ENCODE measurements around the gene CDH4. TPM values are rescaled to one million over a fixed set of nuclear protein-coding genes. Genes with fewer than 3 reads are reported as not detected.

Gene CDH4
- total and polyA plus RNA-seq, 4 donors = 0.06 to 0.10 TPM; not detected in 2

GRCh38 chr20:61532736-61533135 is 280.7 kb downstream of the CDH4 start:
- DNase-seq (peak in 1 of 2 donors; percentile 37), ATAC-seq (ENCODE audit: low FRiP score) (no peak)
- Histone ChIP-seq H3K9me3 (ENCODE audit: control insufficient read depth, low read length) (no peaks in the 10 kb centered on the region), H3K27ac (ENCODE audit: low read depth in 1 of 2, low read length in 2 of 2) (no peak overlapping the region), H3K27me3 (ENCODE audit: control insufficient read depth in 1 of 2, insufficient read depth in 2 of 2, low read length in 1 of 2) (no peaks in the 10 kb centered on the region), H3K4me1 (ENCODE audit: control insufficient read depth in 1 of 2, insufficient read depth in 2 of 2, low read length in 2 of 2) (no peaks in the 10 kb centered on the region), H3K4me3 (ENCODE audit: low read length in 2 of 2) (no peak overlapping the region), H3K36me3 (ENCODE audit: control insufficient read depth in 1 of 2, insufficient read depth in 2 of 2, low read length in 1 of 2) (no peaks in the 10 kb centered on the region)
- WGBS, 2 donors = 69 to 75% methylated on average over 8 of the region's 8 CpGs
- intact Hi-C loops (cut with DNase I) = loop anchor here in 1 of 2 donors (10.0 kb wide), 1 partner anchor 62 kb away; no protein-coding TSS in a partner anchor

- intact Hi-C loops (cut with DNase I) = loop anchor here in 1 of 2 donors (10.0 kb wide), 1 partner anchor 62 kb away; no protein-coding TSS in a partner anchor
These were observed 281.2 kb downstream of the CDH4 start for GRCh38 chr20:61533231-61533631.

GRCh38 chr20:61534346-61534745 is 282.3 kb downstream of the CDH4 start:
- intact Hi-C loops (cut with DNase I) = loop anchor here in 1 of 2 donors (10.0 kb wide), 1 partner anchor 60 kb away; no protein-coding TSS in a partner anchor
- no peak overlapping the region for H3K4me3 ChIP-seq (ENCODE audit: low read length in 2 of 2)
- 73 to 77% methylated on average over 10 of the region's 10 CpGs for WGBS, 2 donors
- ATAC-seq (ENCODE audit: low FRiP score) (no peak), DNase-seq (peak in 1 of 2 donors; percentile 40)
- no peaks in the 10 kb centered on the region for H3K9me3 ChIP-seq (ENCODE audit: control insufficient read depth, low read length)
- H3K4me1 ChIP-seq (ENCODE audit: control insufficient read depth in 1 of 2, insufficient read depth in 2 of 2, low read length in 2 of 2) = no peaks in the 10 kb centered on the region
- no peaks in the 10 kb centered on the region for H3K36me3 ChIP-seq (ENCODE audit: control insufficient read depth in 1 of 2, insufficient read depth in 2 of 2, low read length in 1 of 2)
- no peak overlapping the region for H3K27ac ChIP-seq (ENCODE audit: low read depth in 1 of 2, low read length in 2 of 2)
- no peaks in the 10 kb centered on the region for H3K27me3 ChIP-seq (ENCODE audit: control insufficient read depth in 1 of 2, insufficient read depth in 2 of 2, low read length in 1 of 2)

More at GRCh38 chr20:61533231-61533631, 281.2 kb downstream of the CDH4 start:
- H3K27ac ChIP-seq (ENCODE audit: low read depth in 1 of 2, low read length in 2 of 2) = no peak overlapping the region
- H3K4me1 ChIP-seq (ENCODE audit: control insufficient read depth in 1 of 2, insufficient read depth in 2 of 2, low read length in 2 of 2) = no peaks in the 10 kb centered on the region
- 76 to 82% methylated on average over 16 to 18 of the region's 18 CpGs for WGBS, 2 donors
- no peaks in the 10 kb centered on the region for H3K9me3 ChIP-seq (ENCODE audit: control insufficient read depth, low read length)
- H3K27me3 ChIP-seq (ENCODE audit: control insufficient read depth in 1 of 2, insufficient read depth in 2 of 2, low read length in 1 of 2) = no peaks in the 10 kb centered on the region
- no peak overlapping the region for H3K4me3 ChIP-seq (ENCODE audit: low read length in 2 of 2)
- H3K36me3 ChIP-seq (ENCODE audit: control insufficient read depth in 1 of 2, insufficient read depth in 2 of 2, low read length in 1 of 2) = no peaks in the 10 kb centered on the region
- DNase-seq (peak in 1 of 2 donors; percentile 62), ATAC-seq (ENCODE audit: low FRiP score) (no peak)

- Histone ChIP-seq H3K36me3 (ENCODE audit: control insufficient read depth in 1 of 2, insufficient read depth in 2 of 2, low read length in 1 of 2) (no peaks in the 10 kb centered on the region), H3K27ac (ENCODE audit: low read depth in 1 of 2, low read length in 2 of 2) (no peak overlapping the region), H3K27me3 (ENCODE audit: control insufficient read depth in 1 of 2, insufficient read depth in 2 of 2, low read length in 1 of 2) (no peaks in the 10 kb centered on the region), H3K4me3 (ENCODE audit: low read length in 2 of 2) (no peak overlapping the region), H3K9me3 (ENCODE audit: control insufficient read depth, low read length) (no peaks in the 10 kb centered on the region), H3K4me1 (ENCODE audit: control insufficient read depth in 1 of 2, insufficient read depth in 2 of 2, low read length in 2 of 2) (no peaks in the 10 kb centered on the region)
- WGBS, 2 donors = 61 to 68% methylated on average over 10 of the region's 10 CpGs
- intact Hi-C loops (cut with DNase I) = loop anchor here in 1 of 2 donors (10.0 kb wide), 1 partner anchor 60 kb away; no protein-coding TSS in a partner anchor
- no peak for ATAC-seq (ENCODE audit: low FRiP score)
- peak in 1 of 2 donors; percentile 27 for DNase-seq
These were observed 283.0 kb downstream of the CDH4 start for GRCh38 chr20:61535091-61535490.

GRCh38 chr20:61535536-61535935 is 283.5 kb downstream of the CDH4 start:
- Histone ChIP-seq H3K36me3 (ENCODE audit: control insufficient read depth in 1 of 2, insufficient read depth in 2 of 2, low read length in 1 of 2) (no peaks in the 10 kb centered on the region), H3K27me3 (ENCODE audit: control insufficient read depth in 1 of 2, insufficient read depth in 2 of 2, low read length in 1 of 2) (no peaks in the 10 kb centered on the region), H3K4me1 (ENCODE audit: control insufficient read depth in 1 of 2, insufficient read depth in 2 of 2, low read length in 2 of 2) (no peaks in the 10 kb centered on the region), H3K4me3 (ENCODE audit: low read length in 2 of 2) (no peak overlapping the region), H3K27ac (ENCODE audit: low read depth in 1 of 2, low read length in 2 of 2) (no peak overlapping the region), H3K9me3 (ENCODE audit: control insufficient read depth, low read length) (no peaks in the 10 kb centered on the region)
- 75 to 79% methylated on average over 13 of the region's 13 CpGs for WGBS, 2 donors
- DNase-seq (peak in 1 of 2 donors; percentile 41), ATAC-seq (ENCODE audit: low FRiP score) (no peak)
- intact Hi-C loops (cut with DNase I) = loop anchor here in 1 of 2 donors (10.0 kb wide), 1 partner anchor 59 kb away; no protein-coding TSS in a partner anchor

- Histone ChIP-seq H3K4me3 (ENCODE audit: low read length in 2 of 2) (no peak overlapping the region), H3K27ac (ENCODE audit: low read depth in 1 of 2, low read length in 2 of 2) (no peak overlapping the region), H3K9me3 (ENCODE audit: control insufficient read depth, low read length) (no peaks in the 10 kb centered on the region), H3K27me3 (ENCODE audit: control insufficient read depth in 1 of 2, insufficient read depth in 2 of 2, low read length in 1 of 2) (no peaks in the 10 kb centered on the region), H3K4me1 (ENCODE audit: control insufficient read depth in 1 of 2, insufficient read depth in 2 of 2, low read length in 2 of 2) (no peaks in the 10 kb centered on the region), H3K36me3 (ENCODE audit: control insufficient read depth in 1 of 2, insufficient read depth in 2 of 2, low read length in 1 of 2) (no peaks in the 10 kb centered on the region)
- peak in 1 of 2 donors; percentile 69 for DNase-seq
- 69 to 70% methylated on average over 8 of the region's 8 CpGs for WGBS, 2 donors
- no peak for ATAC-seq (ENCODE audit: low FRiP score)
- intact Hi-C loops (cut with DNase I) = loop anchor here in 1 of 2 donors (10.0 kb wide), 1 partner anchor 59 kb away; no protein-coding TSS in a partner anchor
These were observed 283.9 kb downstream of the CDH4 start for GRCh38 chr20:61535956-61536355.

- DNase-seq = peak in 1 of 2 donors; percentile 32
These were observed 284.6 kb downstream of the CDH4 start for GRCh38 chr20:61536671-61537070.

GRCh38 chr20:61537239-61538182 is 285.4 kb downstream of the CDH4 start:
- 77 to 79% methylated on average over 25 of the region's 25 CpGs for WGBS, 2 donors
- intact Hi-C loops (cut with DNase I) = loop anchor here in 1 of 2 donors (10.0 kb wide), 1 partner anchor 57 kb away; no protein-coding TSS in a partner anchor
- Histone ChIP-seq H3K36me3 (ENCODE audit: control insufficient read depth in 1 of 2, insufficient read depth in 2 of 2, low read length in 1 of 2) (no peaks in the 10 kb centered on the region), H3K4me1 (ENCODE audit: control insufficient read depth in 1 of 2, insufficient read depth in 2 of 2, low read length in 2 of 2) (no peaks in the 10 kb centered on the region), H3K27ac (ENCODE audit: low read depth in 1 of 2, low read length in 2 of 2) (no peak overlapping the region), H3K27me3 (ENCODE audit: control insufficient read depth in 1 of 2, insufficient read depth in 2 of 2, low read length in 1 of 2) (no peaks in the 10 kb centered on the region), H3K4me3 (ENCODE audit: low read length in 2 of 2) (no peak overlapping the region), H3K9me3 (ENCODE audit: control insufficient read depth, low read length) (no peaks in the 10 kb centered on the region)
- no peak for ATAC-seq (ENCODE audit: low FRiP score)
- peak; percentile 10 to 58 for DNase-seq

More at GRCh38 chr20:61536671-61537070, 284.6 kb downstream of the CDH4 start:
- intact Hi-C loops (cut with DNase I) = loop anchor here in 1 of 2 donors (10.0 kb wide), 1 partner anchor 58 kb away; no protein-coding TSS in a partner anchor
- Histone ChIP-seq H3K27me3 (ENCODE audit: control insufficient read depth in 1 of 2, insufficient read depth in 2 of 2, low read length in 1 of 2) (no peaks in the 10 kb centered on the region), H3K4me3 (ENCODE audit: low read length in 2 of 2) (no peak overlapping the region), H3K27ac (ENCODE audit: low read depth in 1 of 2, low read length in 2 of 2) (no peak overlapping the region), H3K36me3 (ENCODE audit: control insufficient read depth in 1 of 2, insufficient read depth in 2 of 2, low read length in 1 of 2) (no peaks in the 10 kb centered on the region), H3K9me3 (ENCODE audit: control insufficient read depth, low read length) (no peaks in the 10 kb centered on the region), H3K4me1 (ENCODE audit: control insufficient read depth in 1 of 2, insufficient read depth in 2 of 2, low read length in 2 of 2) (no peaks in the 10 kb centered on the region)
- WGBS, 2 donors = 81 to 86% methylated on average over 9 of the region's 9 CpGs
- ATAC-seq (ENCODE audit: low FRiP score) = no peak
